Raji (cell line): ENCODE results near the gene HOXC11.

Experiments used
- POLR2A ChIP-seq: IDR thresholded peaks from 2 replicates; pipeline ENCODE4 v1.6.1; 2011; ENCODE audit warnings: low read depth, low read length, control low read depth; ENCODE audit not compliant: insufficient read depth

Gene HOXC11

DNA sequence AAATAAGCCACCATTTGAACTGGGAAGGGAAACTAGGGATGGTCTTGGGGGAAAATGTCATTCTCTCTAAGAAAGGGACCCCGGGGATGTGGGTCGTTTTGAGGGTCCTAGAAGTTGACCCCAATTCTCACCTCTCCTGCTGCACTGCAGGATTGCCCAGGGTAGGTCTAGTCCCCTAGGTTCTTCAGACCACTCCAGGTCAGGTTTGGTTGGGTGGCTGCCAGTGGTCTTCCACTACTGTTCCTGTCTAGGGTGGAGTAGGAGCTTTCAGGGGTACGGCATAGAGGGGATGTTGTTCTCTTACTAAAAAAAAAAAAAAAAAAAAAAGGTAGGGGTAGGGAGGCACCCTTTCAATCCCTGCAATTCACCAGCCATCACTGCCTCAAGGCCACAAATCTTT, 43.1 kb downstream of the HOXC11 start:
- TF ChIP-seq POLR2A, result no peak

DNA sequence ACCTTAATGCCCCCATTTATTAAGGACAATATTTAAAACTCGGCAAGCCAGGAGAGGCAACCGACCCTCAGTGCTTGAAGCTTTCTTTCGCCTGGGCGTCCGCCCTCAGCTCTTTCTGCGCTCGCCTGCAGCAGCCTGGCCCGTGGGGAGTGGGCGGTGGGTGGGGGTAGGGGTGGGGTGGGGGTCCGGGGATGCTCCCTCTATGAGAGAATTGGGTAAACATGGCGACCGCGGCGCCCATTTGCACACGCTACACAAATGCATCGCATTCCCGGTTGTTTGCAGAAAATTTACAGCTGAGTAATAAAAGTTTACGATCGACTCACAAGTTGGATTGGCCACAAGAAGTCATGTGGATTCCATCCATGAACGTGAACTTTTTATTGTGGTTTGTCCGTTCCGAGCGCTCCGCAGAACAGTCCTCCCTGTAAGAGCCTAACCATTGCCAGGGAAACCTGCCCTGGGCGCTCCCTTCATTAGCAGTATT, 43.6 kb downstream of the HOXC11 start:
- TF ChIP-seq POLR2A, result no peak

DNA sequence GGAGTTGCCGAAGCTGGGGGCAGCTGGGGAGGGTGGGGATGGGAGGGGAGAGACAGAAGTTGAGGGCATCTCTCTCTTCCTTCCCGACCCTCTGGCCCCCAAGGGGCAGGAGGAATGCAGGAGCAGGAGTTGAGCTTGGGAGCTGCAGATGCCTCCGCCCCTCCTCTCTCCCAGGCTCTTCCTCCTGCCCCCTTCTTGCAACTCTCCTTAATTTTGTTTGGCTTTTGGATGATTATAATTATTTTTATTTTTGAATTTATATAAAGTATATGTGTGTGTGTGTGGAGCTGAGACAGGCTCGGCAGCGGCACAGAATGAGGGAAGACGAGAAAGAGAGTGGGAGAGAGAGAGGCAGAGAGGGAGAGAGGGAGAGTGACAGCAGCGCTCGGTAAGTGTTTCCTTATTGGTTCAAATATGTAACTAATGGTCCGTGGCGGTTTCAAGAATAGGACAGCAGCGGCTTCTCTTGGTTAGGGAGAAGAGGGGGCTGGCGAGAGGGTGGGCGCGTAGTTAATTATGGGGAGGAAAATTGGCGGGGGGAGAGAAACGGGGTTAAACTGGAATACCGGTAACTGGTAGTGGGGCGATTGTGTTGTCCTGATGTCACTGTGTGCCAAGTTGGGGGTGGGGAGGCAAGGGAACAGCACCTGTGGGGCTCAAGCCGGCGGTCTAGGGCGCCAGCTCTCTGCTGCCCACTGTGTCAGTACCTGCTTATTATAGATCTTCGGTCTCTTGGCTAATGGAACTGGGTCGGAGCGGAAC, 44.3 kb downstream of the HOXC11 start:
- TF ChIP-seq POLR2A, result no peak

DNA sequence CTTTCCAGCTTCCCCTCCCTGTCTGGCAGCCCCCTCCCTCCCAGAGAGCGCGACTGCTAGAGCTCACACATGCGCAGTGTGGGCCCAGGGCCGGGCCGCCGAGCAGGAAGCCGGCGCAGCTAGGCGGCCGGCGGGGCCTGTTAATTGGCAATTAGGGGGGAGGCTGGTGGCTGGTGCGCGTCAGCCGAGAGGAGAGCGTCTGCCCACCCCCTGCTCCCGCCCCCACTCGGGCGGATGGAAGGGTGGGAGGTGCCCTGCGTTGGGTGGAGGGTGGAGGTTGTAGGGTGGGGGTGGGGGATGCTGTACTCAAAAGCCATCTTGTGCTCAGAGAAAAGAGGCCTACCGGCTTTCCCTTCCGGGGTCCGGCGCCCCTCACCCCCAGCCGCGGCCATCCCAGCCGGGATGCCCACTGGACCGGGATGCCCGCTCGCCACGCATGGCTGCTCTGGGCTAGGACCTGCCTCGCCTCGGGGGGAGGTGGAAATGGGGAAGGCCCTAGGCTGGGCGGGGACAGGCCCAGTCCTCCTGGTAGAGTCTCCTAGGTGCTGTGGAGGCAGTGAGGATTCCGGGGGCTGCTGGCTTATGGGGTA, 45.0 kb downstream of the HOXC11 start:
- TF ChIP-seq POLR2A, result peak; percentile 53

DNA sequence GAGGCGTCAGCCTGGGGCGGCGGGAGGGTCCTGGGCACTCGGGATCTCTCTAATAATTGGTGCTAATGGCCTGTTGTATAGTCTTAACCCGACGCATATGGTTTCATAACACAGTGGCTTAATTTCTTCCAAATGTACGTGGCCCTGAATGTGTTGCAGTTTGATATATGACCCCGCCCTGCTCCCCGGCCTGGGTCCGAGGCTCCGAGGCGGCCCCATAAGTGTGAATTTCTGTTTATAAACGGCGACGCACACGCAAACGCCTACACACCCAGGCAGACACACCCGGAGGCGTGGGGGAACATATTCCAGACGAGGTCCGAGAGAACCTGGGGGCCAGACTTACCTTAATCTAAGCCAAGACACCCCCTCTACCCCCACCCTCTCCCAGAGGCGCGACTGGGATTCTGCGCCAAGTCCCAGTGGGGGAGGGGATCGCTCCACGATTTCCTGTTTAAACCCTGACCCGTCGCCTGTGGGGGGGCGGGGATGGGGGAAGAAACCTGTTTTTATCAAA, 45.6 kb downstream of the HOXC11 start:
- TF ChIP-seq POLR2A, result no peak

DNA sequence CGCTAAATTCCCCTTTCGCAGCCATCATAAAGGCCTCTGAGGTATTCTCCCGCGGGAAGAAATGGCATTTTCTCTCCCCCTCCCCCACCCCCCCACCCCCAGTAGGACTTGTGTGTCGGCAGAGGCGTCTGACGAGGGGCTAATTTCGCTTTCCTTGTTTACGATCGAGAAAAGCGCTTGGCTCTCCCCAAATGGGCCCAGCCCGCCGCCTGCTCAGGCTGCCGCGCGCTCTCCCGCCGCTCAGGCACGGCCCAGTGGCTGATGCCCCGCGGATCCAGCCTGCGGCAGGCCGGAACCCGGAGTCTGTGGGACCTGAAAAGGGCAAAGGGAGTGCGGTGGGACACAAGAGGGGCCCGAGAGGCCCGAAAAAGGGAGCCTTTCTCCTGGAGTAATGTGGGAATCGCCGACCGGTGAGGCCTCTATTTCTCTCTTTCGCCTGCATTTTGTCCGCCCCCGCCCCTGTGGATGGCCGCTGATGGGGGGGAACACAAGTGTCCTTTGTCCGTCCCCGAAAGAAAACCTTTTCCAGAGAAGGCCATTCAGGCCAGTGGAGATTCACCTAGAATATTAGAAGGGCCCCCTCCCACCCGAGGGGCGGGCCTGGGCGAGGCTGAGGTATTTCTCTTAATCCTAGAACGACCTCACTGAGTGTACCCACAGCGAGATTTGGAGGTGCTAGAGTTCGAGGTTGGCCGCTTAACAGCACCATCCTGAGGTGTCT, 46.3 kb downstream of the HOXC11 start:
- no peak for TF ChIP-seq POLR2A

DNA sequence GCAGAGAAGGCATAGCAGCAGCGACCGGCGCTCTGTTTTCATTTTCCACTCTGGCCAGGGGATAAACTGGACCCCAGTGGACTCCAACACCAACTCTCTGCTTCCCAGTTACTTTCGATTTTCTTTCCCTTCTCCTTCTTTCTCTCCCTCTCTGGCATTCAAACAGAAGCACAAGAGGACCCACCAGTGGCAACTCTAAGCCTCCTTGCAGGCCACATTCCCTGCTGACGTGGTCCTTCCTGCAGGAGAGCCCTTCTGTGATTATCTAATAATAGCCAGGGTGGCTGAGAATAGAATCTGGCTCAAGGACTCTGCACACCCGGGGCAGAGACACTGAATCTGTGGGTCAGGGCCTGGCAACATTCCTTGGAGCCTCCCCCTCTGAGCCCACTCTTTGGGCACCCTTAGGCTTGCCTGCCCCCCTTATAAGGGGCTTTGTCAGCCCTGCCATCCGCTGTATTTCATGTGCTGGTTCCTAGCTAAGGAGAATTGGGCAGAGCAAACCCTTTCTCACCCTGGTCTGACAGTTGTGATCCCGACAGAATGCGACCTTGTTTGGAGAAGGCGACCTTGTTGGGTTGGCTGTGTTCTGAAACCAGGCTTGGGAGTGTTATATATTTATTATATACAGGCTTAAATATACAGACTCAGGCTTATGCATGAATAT, 47.1 kb downstream of the HOXC11 start:
- no peak for TF ChIP-seq POLR2A

DNA sequence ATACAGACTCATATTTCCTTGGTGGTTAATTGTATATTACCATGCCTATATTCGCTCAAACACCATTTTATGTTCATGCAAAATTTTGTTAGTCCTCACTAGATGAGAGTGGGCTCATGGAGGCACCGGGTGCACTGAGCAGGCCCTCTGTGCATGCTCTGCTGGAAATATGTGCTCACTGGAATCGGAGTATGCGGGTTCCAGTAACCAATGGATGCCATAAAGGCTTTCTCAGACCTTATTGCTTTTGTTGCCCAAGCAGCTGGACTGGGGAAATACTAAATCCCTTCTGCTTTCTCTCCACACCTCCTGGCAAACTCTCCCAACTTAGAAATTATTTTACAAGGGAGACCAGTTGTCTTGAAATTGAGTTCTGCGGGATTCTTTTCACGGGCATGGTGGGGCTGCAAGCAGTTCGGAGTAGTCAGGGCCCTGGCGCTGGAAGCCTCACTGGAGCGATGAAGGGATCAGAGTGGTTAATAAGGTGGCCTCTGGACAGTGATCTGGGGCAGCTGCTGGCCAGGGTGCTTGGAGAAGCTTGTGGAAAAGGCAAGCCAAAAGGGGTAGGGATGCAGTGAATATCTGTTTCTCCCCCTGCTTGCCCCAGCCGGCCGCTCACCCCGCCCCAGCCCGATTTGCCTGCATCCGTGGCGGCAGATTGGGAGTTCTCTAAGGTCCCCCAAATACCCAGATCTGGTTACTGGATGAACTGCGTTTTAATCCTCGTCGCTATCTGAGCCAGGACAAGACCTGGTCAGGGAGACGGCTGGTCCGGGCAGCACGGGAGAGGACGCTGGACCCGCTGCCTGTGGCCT, 47.9 kb downstream of the HOXC11 start:
- no peak for TF ChIP-seq POLR2A

DNA sequence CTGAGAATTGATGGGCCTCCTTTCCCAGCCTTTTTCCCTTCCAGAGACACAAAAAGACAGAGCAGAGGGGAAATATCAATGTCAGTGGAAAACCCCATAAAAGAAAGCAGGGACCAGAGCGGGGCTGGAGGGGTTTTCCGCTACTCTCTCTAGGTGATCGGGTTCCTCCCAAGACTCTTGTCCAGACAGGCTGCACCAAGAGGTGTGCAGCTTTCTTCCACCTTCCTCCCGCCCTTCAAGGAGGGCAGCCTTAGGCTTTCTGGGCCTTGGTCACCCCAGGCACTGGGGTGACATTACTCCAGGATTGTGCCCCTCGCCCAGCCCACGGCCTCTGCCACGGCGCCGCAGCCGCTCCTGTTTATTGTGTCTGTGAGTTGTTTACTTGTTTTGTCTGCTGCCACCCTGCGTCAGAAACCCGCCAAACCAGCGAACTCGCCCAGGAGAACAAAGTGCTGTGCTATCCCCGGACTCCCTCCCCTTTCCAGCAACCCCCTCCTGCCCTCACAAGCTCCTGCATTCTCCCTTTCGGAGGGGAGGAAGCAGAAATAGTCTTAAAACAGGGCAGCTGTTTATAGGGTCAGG, 48.6 kb downstream of the HOXC11 start:
- no peak for TF ChIP-seq POLR2A

DNA sequence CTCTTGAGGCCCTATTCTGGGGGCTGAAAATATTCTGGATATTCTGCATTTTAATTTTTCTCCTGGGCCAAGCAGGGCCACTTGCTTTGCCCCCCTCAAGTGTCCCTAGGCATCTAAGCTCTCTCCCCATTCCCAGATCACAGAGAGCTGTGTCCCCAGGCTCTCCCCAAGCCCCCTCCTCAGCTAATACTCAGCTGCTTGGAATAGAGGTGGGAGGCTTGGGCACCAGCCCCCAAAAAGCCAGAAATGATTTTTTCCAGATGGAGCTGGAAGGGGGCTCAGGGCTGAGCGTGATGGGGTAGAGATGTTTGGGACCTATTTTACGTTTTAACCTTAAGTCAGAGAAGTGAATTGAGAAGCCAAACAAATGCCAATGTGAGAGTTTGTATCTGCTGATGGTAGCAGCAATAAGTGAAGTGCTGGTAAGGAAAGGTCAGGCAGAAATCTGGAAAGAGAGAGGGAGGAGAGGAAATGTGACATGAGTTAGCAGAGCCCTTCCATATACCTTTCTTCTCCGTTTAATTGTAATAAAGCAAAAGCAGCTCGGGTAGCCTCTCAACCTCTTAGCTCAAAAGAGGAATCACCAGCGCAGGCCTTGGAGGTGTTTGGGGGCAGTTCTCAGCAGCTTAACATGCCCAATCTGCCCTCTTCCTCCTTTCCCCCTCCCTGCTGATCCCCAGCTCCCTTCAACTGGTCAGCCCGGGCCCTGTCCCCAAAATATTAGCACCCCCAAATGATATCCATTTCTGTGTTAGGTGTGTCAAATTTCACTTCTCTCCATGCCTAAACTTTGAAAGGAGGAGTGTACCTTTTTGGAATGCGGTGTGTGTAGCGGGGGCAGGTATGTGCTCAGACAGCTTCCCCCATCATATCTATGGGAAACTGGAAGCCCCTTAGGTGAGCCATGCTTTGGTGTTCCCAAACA, 50.3 kb downstream of the HOXC11 start:
- no peak for TF ChIP-seq POLR2A

DNA sequence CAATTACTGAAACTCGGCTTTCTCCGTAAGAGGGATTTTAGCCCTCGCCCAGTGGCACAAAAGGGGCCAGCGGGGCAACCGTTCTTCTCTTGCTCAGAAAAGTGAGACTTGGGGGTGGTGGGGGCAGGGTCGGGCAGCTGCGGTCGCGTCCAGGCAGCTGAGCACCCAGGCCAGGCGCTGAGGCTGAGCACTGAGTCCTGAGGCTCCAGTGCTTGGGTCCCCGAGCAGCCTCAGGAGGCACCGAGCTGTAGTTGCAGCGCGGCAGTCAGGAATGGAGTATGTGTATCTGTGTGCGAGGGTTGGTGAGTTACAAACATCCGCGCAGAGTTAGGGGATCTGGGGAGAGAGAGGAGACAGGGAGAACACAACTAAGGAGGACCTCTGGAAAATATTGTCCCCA, 51.2 kb downstream of the HOXC11 start:
- no peak for TF ChIP-seq POLR2A

DNA sequence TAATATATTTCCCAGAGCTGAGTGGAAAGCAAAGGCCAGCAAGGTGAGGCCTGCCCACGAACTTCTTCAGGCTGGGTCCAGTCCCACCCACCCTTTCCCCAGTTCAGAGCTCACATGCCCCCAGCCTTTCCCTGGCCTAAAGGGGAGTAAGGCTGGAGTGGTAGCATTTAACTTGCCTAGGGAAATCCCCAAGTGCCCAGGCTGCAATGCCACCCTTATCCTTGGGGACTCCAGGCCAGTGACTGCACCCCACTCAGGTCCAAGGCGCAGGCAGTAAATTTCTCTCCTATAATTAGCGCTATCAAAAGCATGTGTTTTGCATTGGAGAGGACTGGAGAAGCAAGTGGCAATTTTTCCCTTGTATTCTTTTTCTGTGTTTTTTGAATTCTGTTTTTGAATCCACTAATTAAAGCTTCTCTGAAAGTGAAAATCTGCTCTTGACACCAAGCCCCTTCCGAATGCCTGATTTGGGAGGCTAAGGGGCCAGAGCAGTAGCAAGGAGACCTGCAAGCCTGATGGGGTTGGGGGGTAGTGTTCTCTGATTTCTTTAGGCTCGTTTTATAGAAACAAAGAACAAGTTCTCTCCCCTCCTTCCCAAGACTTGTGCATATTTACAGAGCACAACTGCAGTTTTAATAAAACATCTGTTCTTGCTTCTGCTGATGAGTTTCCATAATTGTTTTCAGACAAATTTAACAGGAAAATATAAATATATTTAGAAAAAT, 51.8 kb downstream of the HOXC11 start:
- no peak for TF ChIP-seq POLR2A
